Measurements from ENCODE around the gene AMIGO3. TPM values are rescaled to one million over a fixed set of nuclear protein-coding genes. Genes with fewer than 3 reads are reported as not detected.

Gene AMIGO3
- total and polyA plus RNA-seq, 2 donors (not counting 1 experiment from before 2014, with no cell fraction given), result 11.1 TPM; not detected in 1

GRCh38 chr3:49702672-49703071 is 16.8 kb downstream of the AMIGO3 start:
- POLR2A ChIA-PET, result no interaction called here
- 94% methylated on average over 9 of the region's 11 CpGs for WGBS (ENCODE audit: insufficient coverage)

More at GRCh38 chr3:49702672-49703071, 16.8 kb downstream of the AMIGO3 start:
- CTCF ChIA-PET, result interaction anchor here (0.6 to 5.0 kb wide), 4 partner anchors 16 to 370 kb away, joined by 3 to 40 read pairs (median 7); no protein-coding TSS in a partner anchor
- intact Hi-C loops (cut with micrococcal nuclease), result loop anchor here (1.0 kb wide), 2 partner anchors 100 to 204 kb away; no protein-coding TSS in a partner anchor
- Histone ChIP-seq H3K79me2 (ENCODE audit: control insufficient read depth, insufficient read depth, low read length) (no peaks in the 10 kb centered on the region), H3K4me2 (replicated peaks; ENCODE audit: low read depth, low read length, poor library complexity, severe bottlenecking) (no peak overlapping the region), H3K27me3 (replicated peaks in 1 of 4; ENCODE audit: control extremely low read depth in 1 of 4, control insufficient read depth in 3 of 4, insufficient read depth in 4 of 4, low read length in 3 of 4) (no peaks in the 10 kb centered on the region), H3K9me3 (ENCODE audit: control extremely low read depth in 1 of 3, control insufficient read depth in 2 of 3, insufficient read depth in 1 of 3, low read length in 2 of 3) (peaks cover 0 to 3% (median 0%) of the 10 kb centered on the region in 3 donors), H2AFZ (ENCODE audit: insufficient read depth, low read depth, low read length, poor library complexity, severe bottlenecking) (no peak overlapping the region), H3K4me3 (ENCODE audit: control extremely low read depth in 1 of 5, extremely low read depth in 1 of 5, insufficient read depth in 1 of 5, low read depth in 2 of 5, low read length in 4 of 5) (no peak overlapping the region), H3K9ac (ENCODE audit: low read length) (no peak overlapping the region), H3K36me3 (replicated peaks in 1 of 2; ENCODE audit: control extremely low read depth in 1 of 2, control insufficient read depth in 1 of 2, extremely low read depth in 1 of 2, insufficient read depth in 2 of 2, low read length in 1 of 2) (peaks cover 0 to 49% of the 10 kb centered on the region in 2 experiments), H3K27ac (ENCODE audit: low read length in 2 of 2) (no peak overlapping the region), H4K20me1 (ENCODE audit: control insufficient read depth, insufficient read depth, low read length, poor library complexity, severe bottlenecking) (no peaks in the 10 kb centered on the region), H3K4me1 (ENCODE audit: control insufficient read depth in 2 of 2, insufficient read depth in 2 of 2, low read length in 2 of 2) (no peaks in the 10 kb centered on the region)
- Mint-ChIP-seq H3K4me1 (peaks cover 6% of the 10 kb centered on the region), H3K27ac (no peak overlapping the region), H3K4me3 (no peak overlapping the region), H3K9me3 (ENCODE audit: insufficient read depth) (no peaks in the 10 kb centered on the region), H3K27me3 (no peaks in the 10 kb centered on the region)
- ATAC-seq (ENCODE audit: low read depth) (no peak), DNase-seq (no peak)
- TF ChIP-seq EZH2 (IDR thresholded peaks at IDR 0.05; ENCODE audit: borderline replicate concordance, insufficient read depth, low read depth, low read length, poor library complexity, severe bottlenecking) (no peak), CTCF (IDR thresholded peaks at IDR 0.05) (no peak)

Measured in B cell (primary cell).